HL-60 (cell line): ENCODE data around the gene DENND5A.

Source experiments
- DNase-seq, 2 experiments: peaks; one replicate each; pipeline ENCODE4 v3.0.0-alpha.2; 2010 to 2020; ENCODE audit warnings: low read depth in 1 of 2, low spot score in 1 of 2
- H3K27ac ChIP-seq: fragments of 250-450 bp; sonication (Bioruptor Pico); replicated peaks from 2 replicates; pipeline ENCODE4 v1.5.1; 2020; ENCODE audit warnings: mild to moderate bottlenecking, moderate library complexity
- H3K27me3 ChIP-seq: fragments of 250-450 bp; sonication (Bioruptor Pico); 2 replicates; pipeline ENCODE4 v1.5.1; 2021; ENCODE audit warnings: mild to moderate bottlenecking, moderate library complexity; ENCODE audit not compliant: insufficient read depth, poor library complexity, severe bottlenecking
- H3K4me3 ChIP-seq: replicated peaks from 2 replicates; pipeline ENCODE4 v1.5.1; 2011; ENCODE audit warnings: mild to moderate bottlenecking, control low read depth, low read length; ENCODE audit not compliant: insufficient read depth
- GABPA ChIP-seq: IDR thresholded peaks from 2 replicates; pipeline ENCODE4 v1.6.1; 2012; ENCODE audit warnings: low read depth
- POLR2AphosphoS5 ChIP-seq: IDR thresholded peaks from 2 replicates; pipeline ENCODE4 v1.6.1; 2012; ENCODE audit warnings: low read depth
- SPI1 ChIP-seq: IDR thresholded peaks from 2 replicates; pipeline ENCODE4 v1.6.1; 2012; ENCODE audit warnings: low read depth, mild to moderate bottlenecking, borderline replicate concordance
- TF ChIP-seq, protein P1 (sequence below): IDR thresholded peaks from 2 replicates; pipeline ENCODE4 v1.6.1; 2012; ENCODE audit warnings: low read depth; ENCODE audit not compliant: insufficient replicate concordance
- TF ChIP-seq, protein P2 (sequence below): IDR thresholded peaks from one replicate; pipeline ENCODE4 v1.5.1; 2011; ENCODE audit warnings: low read length, control low read depth, inconsistent platforms; ENCODE audit not compliant: insufficient read depth

The DENND5A gene

DNA sequence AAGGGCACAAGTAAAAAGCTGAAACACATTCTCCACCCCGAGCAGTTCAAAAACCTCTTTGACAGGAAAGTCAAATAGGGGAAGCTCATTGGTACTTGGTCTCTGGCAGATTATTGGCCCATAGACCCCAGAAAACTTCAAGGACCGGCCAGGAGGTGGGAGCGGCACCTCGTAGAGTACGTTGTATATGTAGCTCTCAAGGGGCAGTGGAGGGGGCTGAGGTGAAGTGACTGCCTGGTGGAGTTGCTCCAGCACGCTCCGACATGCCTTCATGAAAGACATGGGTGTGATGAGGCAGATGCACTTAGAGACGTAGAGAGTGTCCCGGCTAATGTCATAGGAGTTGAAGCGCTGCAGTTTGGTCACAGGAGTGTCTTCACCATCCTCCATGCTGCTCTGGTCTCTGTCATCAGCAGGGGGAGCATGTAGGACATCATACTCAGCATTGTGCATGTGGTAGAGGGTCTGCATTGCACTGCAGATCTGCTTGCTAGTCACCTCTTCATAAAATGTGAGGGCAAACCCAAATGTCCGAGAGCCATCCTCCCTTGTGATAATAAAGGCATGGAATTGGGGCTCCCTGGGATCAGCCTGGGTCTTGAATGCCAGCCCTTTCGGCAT lies 61.3 kb downstream of the DENND5A start:
- H3K27me3 ChIP-seq = no peaks in the 10 kb centered on the region
- no peak overlapping the region for H3K27ac ChIP-seq
- no peak for TF ChIP-seq SPI1
- TF ChIP-seq POLR2AphosphoS5 = no peak
- TF ChIP-seq, protein P1, sequence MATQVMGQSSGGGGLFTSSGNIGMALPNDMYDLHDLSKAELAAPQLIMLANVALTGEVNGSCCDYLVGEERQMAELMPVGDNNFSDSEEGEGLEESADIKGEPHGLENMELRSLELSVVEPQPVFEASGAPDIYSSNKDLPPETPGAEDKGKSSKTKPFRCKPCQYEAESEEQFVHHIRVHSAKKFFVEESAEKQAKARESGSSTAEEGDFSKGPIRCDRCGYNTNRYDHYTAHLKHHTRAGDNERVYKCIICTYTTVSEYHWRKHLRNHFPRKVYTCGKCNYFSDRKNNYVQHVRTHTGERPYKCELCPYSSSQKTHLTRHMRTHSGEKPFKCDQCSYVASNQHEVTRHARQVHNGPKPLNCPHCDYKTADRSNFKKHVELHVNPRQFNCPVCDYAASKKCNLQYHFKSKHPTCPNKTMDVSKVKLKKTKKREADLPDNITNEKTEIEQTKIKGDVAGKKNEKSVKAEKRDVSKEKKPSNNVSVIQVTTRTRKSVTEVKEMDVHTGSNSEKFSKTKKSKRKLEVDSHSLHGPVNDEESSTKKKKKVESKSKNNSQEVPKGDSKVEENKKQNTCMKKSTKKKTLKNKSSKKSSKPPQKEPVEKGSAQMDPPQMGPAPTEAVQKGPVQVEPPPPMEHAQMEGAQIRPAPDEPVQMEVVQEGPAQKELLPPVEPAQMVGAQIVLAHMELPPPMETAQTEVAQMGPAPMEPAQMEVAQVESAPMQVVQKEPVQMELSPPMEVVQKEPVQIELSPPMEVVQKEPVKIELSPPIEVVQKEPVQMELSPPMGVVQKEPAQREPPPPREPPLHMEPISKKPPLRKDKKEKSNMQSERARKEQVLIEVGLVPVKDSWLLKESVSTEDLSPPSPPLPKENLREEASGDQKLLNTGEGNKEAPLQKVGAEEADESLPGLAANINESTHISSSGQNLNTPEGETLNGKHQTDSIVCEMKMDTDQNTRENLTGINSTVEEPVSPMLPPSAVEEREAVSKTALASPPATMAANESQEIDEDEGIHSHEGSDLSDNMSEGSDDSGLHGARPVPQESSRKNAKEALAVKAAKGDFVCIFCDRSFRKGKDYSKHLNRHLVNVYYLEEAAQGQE = no peak
- TF ChIP-seq GABPA = no peak
- TF ChIP-seq, protein P2, sequence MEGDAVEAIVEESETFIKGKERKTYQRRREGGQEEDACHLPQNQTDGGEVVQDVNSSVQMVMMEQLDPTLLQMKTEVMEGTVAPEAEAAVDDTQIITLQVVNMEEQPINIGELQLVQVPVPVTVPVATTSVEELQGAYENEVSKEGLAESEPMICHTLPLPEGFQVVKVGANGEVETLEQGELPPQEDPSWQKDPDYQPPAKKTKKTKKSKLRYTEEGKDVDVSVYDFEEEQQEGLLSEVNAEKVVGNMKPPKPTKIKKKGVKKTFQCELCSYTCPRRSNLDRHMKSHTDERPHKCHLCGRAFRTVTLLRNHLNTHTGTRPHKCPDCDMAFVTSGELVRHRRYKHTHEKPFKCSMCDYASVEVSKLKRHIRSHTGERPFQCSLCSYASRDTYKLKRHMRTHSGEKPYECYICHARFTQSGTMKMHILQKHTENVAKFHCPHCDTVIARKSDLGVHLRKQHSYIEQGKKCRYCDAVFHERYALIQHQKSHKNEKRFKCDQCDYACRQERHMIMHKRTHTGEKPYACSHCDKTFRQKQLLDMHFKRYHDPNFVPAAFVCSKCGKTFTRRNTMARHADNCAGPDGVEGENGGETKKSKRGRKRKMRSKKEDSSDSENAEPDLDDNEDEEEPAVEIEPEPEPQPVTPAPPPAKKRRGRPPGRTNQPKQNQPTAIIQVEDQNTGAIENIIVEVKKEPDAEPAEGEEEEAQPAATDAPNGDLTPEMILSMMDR = no peak
- no peak for DNase-seq
- H3K4me3 ChIP-seq = no peak overlapping the region

DNA sequence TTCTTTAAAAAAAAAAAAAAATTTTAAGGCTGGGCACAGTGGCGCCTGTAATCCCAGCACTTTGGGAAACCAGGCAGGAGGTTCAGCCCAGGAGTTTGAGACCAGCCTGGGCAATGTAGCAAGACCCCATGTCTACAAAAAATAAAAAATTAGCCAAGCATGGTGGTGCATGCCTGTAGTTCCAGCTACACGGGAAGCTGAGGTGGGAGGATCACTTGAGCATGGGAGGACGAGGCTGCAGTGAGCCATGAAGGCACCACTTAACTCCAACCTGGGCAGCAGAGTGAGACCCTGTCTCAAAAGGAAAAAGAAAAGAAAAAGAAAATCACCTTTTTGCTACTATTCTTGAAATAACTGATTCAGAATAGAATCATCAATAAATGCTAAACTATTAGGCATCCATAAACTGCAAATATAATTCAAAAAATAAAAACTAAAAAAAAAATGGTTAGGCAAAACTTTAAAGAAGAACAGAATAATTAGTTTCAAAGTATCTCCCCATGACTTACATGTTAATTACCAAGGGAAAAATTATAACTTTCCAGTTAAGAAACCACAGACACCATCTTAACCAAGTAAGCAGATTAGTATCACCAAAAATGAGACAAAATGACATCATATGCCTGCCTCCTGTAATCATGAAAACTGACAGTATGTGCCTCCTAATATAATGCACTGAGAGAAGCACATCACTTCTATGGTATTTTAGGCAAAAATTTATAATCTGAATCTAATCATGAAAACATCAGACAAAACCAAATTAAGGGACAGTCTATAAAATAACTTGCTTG lies 63.6 kb downstream of the DENND5A start:
- H3K4me3 ChIP-seq = no peak overlapping the region
- H3K27ac ChIP-seq = no peak overlapping the region
- H3K27me3 ChIP-seq = no peaks in the 10 kb centered on the region
- DNase-seq = no peak
- TF ChIP-seq POLR2AphosphoS5 (no peak), GABPA (no peak), SPI1 (no peak)
- TF ChIP-seq, protein P1 = no peak
- TF ChIP-seq, protein P2 = no peak

DNA sequence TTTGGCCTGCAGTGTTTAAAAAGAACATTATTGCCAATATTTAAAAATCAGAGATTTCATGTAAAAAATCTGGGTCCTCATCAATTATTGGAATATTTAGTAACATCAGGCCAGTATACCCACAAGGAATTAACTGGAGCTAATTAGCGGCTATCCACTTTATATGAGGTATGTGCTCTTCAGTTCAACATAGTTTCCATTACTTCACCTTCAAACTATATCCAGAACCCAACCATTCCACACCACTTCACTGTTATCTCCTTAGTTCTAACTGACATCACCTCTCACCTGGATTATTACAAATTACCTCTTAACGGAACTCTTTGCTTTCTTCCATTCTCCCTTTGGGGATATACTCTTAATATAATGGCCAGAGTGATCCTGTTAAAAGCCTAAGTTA lies 64.7 kb downstream of the DENND5A start:
- Histone ChIP-seq H3K27me3 (no peaks in the 10 kb centered on the region), H3K4me3 (no peak overlapping the region), H3K27ac (no peak overlapping the region)
- DNase-seq = no peak
- TF ChIP-seq POLR2AphosphoS5 (no peak), GABPA (no peak)

DNA sequence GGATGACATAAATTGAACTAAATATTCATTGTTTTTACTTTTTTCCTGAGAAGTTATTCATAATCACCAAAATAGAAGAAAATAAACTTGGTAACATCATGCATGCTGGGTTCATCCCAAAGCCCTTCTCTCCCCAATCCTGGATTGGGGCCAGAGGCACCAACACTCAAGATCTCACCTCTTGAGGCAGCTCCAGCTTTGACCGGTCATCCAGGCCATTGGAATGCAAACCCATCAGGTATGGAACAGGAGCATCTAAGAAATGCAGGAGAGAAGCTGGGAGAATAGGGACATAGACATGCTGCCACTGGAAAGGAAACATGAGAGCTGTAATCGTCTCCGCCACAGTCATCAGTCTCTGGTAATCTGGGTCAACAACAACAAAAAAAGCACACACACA lies 71.8 kb downstream of the DENND5A start:
- TF ChIP-seq GABPA (no peak), POLR2AphosphoS5 (no peak), SPI1 (no peak)
- TF ChIP-seq, protein P2 = no peak
- TF ChIP-seq, protein P1 = no peak
- no peak for DNase-seq

More for the DNA sequence above, 71.8 kb downstream of the DENND5A start:
- Histone ChIP-seq H3K27ac (no peak overlapping the region), H3K27me3 (no peaks in the 10 kb centered on the region), H3K4me3 (no peak overlapping the region)
